NCI-H1092 treated with DMSO at 0.1 percent for 48 hours (cell line): ENCODE measurements around the gene CHP1.
"Not testable (repeated sequence)": the region's sequence is repeated elsewhere in the genome, so short reads cannot be mapped to it uniquely, and the experiment has no call there.

Experiments used
- DNase-seq: peaks from one replicate; lab custom pipeline; 2025; lab: John Stamatoyannopoulos, UW

The CHP1 gene

DNA sequence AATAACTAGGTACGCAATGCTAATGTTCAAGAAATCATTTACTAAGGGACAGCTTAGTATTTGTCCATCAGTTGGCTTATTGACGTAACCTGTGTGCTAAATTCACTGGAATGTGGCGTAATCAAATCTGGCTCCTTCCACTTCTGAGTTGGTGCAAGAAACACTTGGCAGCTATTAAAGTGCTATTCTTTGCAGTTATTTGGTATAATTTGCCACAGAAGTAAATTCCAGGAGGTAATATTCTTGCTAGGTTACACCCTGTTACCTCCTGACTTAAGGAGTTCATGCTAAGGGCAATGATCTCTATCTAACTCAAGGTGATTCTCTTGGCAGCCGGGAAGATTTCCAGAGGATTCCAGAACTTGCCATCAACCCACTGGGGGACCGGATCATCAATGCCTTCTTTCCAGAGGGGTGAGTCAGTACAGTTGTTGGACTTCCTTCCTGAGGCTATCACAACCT, 25.5 kb downstream of the CHP1 start:
- no peak for DNase-seq

DNA sequence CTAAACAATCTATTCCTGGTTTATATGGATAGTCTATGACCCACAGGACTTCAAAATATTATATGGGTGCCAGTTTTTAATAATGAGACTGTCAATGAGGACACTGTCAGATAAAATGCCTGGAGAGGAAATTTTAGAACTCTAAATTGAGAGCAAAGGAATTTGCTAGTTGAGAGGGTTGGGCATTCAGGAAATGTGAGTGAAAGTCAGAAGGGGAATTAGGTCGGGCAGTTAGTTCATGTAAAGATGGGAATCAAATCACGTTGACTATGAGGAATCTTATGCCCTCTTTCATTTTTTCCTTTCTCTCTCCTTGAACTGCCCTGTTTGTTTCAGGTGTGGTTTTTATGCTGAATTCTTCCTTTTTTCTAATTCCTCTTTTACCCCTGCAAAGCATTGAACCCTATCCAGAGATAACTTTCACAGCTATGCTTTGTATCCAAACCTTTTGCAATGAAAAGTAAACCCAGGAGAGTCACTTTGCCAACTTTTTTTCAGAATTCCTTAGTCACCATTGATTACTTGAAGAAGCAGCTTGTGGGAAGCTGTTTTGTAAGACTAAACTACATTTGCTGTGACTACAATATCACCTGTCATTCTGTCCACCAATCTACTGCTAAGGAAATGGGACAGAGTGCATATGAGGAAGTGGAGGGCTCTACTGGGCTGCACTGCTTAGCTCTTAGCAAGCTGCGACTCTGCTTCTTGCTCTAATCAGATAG, 27.8 kb downstream of the CHP1 start:
- DNase-seq: no peak

DNA sequence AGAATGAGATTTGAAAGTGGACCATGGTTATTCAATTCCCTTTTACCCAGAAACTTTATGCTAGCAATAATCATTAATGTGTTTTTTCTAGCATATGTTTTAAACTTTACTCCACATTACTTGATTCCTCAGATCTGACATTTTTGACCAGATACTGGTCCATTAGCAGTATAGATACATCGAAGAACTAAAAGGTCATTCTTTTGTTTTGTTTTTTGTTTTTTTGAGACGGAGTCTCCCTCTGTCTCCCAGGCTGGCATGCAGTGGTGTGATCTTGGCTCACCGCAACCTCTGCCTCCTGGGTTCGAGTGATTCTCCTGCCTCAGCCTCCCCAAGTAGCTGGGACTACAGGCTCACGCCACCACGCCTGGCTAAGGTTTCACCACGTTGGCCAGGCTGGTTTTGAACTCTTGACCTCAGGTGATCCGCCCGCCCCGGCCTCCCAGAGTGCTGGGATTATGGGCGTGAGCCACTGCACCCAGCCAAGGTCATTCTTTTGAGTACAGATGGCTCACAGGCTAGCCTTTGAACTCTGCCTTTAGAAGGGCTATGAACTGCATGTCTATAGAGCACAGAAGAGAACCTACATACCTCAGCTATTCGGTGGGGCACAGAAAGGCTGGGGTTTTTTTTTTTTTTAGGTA, 28.6 kb downstream of the CHP1 start:
- DNase-seq: no peak

DNA sequence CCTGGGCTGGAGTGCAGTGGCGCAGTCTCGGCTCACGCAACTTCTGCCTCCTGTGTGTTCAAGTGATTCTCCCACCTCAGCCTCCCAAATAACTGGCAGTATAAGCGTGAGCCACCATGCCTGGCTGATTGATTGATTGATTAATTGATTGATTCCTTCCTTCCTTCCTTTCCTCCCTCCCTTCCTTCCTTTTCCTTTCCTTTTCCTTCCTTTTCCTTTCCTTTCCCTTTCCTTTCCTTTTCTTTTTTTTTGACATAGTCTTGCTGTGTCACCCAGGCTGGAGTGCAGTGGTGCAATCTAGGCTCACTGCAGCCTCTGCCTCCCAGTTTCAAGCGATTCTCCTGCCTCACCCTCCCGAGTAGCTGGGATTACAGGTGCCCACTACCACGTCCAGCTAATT, 29.9 kb downstream of the CHP1 start:
- not testable (repeated sequence) for DNase-seq

DNA sequence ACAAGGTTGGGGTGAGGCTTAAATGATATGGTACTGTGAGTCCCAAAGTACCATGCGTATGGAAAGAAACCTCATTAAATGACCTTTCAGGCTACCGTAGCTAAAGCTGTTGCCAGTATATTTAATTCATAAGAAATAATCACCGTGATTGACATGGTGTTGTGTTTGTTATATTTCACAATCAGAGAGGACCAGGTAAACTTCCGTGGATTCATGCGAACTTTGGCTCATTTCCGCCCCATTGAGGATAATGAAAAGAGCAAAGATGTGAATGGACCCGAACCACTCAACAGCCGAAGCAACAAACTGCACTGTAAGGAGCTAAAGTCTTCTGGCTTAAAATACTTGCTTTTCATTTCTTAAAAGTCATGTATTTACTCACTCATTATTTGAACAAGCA, 31.5 kb downstream of the CHP1 start:
- no peak for DNase-seq

DNA sequence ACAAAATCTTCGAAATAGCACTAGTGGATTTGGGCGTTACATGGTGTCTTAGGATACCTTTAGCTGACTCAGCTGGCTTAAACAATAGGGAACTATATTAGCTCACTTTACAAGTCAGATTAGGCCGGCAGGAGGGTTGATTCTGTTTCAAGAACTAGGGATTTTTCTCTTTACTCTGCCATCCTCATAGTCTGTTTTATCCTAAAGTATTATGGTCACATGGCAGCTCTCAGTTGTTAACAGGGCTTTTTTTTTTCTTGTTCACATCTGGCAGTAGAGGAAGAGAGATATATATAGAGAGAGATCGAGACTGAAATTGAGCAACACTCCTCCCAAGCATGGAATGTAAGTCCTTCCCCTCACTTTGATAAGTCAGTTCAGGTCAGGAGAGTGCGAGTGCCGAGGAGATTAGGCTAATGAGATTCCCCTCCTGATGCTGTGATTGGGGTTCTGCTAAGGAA, 32.9 kb downstream of the CHP1 start:
- no peak for DNase-seq

DNA sequence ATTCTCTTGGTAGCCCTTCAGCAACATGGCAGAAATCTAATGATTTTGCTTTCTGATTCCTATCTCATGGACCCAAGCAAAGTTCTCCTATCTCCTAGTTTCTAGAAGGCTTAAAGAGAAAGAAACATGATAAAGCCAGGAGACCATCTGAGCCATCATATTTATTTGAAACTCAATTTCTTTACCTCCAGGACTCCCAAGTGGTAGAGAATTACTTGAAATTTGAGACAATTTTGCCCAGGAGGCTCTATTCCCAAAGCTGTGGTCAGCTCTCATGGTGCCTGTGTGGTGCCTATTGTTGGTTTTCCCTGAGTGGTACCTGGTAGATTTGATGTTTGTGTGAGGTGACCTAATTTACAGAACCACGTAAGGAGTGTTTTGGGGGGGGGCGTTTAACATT, 38.8 kb downstream of the CHP1 start:
- no peak for DNase-seq

DNA sequence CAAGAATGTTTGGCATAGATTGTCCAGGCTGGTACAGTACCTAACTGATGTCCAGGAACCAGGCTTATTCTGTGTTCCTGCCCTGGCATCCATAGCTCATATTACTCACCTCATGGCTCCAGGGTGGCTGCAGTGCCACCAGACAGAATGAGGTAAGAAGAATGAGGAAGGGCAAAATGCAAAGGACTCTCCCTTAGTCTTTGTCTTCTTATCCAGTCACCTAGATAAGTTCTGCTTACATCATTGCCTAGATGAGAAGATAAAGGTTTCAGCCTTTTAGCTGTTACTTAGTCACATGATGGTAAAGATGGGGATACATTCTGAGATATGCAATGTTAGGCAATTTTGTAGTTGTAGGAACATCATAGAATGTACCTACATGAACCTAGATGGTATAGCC, 45.8 kb downstream of the CHP1 start:
- DNase-seq: no peak

DNA sequence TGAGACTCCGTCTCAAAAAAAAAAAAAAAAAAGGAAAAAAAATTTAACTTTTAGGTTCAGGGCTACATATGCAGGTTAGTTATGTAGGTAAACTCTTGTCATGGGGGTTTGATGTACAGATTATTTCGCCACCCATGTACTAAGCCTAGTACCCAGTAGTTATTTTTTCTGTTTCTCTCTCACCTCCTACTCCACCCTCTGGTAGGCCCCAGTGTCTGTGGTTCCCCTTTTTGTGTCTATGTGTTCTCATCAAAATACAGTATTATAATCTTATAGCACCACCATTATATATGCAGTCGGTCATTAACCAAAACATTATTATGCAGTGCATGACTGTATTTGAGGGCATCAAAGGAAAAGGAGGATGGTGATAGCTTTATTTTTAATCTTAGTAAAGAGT, 47.3 kb downstream of the CHP1 start:
- DNase-seq: no peak

DNA sequence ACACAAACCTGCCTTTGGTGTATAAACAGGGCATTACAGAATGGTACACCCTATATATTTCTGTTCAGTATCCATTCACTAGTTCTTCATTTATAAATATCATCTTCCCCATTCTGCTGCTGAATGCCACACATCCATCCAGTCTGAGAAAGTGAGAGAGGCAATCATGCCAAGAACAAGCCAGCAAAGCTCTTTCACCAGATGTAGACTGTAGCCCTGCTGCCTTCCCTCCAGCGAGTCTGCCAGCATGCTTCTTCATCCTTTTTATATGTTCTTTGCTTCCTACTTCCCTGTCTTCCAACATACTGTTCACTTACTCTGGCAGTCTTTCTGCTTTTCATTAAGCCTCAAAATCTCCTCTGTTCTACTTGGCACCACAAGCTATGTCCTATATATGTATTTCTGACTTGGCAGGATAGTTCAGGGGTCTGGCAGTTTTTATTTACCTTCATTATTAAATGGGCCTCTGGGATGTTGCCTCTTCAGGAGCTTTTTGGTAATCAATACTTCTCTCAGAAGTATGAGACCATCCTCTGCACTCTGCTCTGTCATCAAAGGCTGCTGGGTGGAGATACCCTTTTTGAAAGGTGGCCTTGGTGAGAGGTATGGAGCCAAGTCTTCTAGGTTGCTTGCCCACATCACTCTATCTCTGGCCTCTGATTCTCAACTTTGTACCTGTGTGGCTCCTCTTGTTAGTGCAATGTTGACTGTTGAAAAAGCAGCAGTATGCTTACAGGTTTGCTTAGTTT, 48.6 kb downstream of the CHP1 start:
- no peak for DNase-seq

DNA sequence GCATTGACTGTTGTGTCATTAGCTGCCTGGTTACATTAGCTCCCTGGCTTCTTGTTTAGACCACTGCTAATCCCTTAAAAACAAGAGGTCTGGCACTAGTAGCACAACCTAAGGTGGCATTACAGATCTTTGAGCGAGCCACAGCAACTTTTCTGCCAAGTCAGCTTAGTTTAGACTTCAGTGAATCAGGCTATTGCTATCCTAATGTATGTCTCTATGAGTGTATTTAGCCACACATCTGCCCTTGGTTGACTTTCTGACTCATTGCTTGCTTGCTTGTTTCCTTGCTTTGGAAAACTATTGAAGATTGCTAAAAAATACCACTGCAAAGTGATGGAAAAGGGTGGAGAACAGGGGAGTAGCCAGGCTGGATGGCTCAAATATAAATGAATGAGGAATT, 50.2 kb downstream of the CHP1 start:
- DNase-seq: no peak

DNA sequence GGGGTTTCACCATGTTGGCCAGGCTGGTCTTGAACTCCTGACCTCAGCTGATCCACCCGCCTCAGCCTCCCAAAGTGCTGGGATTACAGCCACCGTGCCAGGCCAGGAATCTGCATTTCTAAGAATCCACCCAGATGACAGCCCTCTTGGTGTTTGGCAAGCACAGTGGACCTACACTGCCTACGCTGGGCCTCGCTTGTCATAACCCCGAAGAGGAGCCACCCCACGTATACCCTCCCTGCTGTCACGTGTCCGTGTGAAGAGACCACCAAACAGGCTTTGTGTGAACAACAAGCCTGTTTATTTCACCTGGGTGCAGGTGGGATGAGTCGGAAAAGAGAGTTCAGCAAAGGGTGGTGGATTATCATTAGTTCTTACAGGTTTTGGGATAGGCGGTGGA, 51.4 kb downstream of the CHP1 start:
- not testable (repeated sequence) for DNase-seq

DNA sequence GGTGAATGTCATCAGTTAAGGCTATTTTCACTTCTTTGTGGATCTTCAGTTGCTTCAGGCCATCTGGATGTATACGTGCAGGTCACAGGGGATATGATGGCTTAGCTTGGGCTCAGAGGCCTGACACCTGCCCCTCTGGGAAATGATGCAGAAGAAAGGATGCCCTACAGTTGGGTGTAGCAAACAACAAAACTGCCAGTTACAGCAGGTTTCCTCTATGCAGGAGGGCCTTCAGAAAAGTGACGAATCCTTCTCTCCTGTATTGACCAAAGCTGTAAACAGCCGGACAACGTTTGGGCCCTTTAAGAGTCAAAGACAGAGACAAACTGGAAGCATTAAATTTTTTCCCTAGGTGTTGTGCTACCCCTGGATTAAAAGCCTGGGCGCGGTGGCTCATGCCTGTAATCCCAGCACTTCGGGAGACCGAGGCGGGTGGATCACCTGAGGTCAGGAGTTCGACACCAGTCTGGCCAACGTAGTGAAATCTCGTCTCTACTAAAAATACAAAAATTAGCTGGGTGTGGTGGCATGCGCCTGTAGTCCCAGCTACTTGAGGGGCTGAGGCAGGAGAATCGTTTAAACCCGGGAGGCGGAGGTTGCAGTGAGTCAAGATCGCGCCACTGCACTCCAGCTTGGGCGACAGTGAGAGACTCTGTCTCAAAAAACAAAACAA, 52.0 kb downstream of the CHP1 start:
- not testable (repeated sequence) for DNase-seq

DNA sequence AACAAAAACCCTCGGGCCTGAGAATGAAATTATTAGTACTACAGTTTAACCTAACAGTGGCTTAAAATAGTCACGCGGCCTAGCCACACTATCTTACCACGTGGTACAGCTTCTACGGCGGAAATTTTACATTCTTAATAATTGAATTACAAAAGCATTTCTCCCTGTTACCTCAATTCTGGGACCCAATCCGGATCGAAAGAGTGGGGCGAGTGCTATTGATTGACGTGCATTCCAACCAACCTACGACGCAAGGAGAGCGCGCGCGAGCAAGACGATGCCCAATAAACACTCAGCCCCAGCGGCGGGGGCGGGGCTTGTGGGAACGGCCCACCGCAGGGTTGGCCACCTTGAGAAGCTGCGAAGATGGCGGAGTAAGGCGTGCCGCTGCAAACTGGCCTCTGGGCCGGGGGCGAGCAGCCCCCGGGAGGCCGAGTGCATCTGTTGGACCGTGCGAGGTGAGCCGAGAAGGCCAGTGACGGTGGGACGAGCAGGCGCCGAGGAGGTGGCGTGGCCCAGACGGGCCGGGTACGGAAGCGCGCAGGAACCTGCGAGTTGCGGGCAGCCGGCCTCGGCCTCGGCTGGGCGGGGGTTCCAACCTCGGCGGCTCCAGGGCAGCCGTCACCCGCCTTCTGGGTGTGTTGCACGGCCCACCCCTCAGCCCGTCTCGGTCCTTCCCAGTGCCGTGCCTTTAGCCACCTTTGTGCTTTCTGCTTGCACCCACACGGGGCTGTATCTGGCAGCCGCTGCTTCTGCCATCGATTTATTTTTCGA, 52.8 kb downstream of the CHP1 start:
- DNase-seq: peak; percentile 96

DNA sequence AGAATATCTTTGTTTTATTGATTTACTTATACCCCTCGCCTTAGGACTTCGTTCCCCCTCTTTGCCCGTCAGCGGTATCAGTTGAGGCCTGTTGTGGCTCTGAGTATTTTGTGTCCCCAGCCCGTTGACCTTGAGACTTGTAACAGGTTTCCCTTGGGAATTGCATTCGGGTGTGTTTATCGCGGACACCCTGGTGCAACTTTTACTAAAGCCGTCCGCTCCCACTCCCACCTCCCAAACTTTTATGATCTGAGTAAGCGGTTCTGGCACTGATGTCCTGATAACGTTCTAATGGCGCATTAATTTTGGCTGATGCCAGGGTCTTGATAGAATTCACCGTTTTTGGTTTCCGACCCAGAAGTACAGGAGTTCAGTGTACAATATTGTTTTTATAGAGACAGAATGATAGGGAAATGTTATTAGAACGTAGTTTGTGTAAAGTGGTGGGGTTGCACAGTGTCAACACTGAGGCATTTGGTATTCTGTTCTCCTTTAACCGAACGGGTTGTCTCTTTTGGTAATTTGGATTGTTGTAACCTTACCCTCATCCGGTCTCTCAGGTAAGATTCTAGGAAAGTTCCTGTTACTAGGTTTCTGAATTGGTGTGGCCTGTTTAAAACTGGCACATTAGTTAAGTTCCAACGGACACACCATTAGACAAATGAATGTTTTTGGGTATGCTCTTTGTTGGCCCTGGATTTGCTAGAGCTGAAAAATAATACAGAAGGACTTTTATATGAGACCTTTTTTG, 53.5 kb downstream of the CHP1 start:
- peak; percentile 17 for DNase-seq

DNA sequence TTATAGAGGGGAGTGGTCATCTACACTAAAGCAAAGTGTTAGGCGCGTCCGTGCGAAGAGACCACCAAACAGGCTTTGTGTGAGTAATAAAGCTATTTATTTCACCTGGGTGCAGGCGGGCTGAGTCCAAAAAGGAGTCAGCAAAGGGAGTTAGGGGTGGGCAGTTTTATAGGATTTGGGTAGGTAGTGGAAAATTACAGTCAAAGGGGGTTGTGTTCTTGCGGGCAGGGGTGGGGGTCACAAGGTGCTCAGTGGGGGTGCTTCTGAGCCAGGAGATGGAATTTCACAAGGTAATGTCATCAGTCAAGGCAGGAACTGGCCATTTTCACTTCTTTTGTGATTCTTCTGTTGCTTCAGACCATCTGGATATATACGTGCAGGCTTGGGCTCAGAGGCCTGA, 54.2 kb downstream of the CHP1 start:
- DNase-seq: no peak

DNA sequence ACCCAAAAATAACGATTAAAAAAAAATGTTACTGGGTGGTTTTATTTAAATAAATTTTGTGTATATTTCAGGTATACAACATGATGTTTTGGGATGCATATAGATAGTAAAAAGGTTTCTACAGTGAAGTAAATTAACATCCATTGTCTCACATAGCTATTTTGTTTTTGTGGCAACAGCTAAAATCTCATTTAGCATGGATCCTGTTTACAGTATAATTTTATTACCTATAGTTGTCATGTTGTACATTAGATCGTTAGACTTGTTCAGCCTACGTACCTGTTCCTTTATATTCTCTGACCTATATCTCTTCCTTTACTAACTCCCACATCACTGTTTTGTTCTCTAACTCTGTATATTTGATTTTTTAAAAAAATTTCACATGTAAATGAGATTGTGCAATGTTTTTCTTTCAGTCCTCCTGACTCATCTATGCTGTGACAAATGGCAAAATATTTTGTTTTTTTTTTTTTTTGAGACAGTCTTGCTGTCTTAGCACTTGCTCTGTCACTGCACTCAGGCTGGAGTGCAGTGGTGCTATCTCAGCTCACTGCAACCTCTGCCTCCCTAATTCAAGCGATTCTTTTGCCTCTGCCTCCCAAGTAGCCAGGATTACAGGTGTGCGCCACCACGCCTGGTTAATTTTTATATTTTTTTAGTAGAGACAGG, 55.7 kb downstream of the CHP1 start:
- DNase-seq: no peak

DNA sequence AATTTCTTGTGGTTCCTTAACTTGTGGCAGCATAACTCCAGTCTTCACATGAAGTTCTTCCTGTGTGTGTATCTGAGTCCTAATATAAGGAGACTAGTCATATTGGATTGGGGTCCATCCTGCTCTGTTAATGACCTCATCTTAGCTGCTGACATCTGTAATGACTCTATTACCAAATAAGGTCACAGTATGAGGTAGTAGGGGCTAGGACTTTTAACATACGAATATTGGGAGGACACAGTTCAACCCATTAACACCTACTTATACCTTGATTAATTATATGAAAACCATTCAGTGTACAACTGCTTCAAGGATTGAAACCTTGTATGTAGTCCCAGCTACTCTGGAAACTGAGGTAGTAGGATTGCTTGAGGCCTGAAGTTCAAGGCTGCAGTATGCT, 57.4 kb downstream of the CHP1 start:
- DNase-seq: no peak

DNA sequence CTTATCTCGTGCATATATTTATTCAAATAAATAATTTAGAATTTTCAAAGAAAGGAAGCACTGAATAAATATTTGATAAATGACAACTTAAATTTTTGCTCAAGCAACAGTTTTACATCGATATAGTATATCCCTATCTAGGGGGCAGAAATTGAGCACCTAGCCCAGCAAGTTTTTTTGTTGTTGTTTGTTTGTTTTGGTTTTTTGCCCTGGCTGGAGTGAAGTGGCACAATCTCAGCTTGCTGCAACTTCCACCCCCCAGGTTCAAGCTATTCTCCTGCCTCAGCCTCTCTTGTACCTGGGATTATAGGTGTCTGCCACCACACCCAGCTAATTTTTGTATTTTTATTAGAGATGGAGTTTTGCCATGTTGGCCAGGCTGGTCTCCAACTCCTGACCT, 58.9 kb downstream of the CHP1 start:
- no peak for DNase-seq

DNA sequence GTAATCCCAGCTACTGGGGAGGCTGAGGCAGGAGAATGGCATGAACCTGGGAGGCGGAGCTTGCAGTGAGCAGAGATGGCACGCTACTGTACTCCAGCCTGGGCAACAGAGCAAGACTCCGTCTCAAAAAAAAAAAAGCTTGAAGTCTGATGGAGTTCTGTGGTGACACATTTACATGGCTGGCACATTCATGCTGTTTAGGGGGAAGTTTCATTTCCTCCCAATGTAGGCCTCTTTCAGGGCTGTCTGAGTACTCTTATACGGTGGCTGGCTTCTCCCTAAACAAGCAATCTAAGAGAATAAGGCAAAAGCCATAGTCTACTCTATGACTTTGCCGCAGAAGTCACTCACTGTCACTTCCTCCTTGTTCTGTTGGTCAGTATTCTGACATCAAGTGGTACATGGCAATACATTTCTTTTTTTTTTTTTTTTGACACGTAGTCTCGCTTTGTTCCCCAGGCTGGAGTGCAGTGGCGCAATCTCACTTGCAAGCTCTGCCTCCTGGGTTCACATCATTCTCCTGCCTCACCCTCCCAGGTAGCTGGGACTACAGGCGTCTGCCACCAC, 60.1 kb downstream of the CHP1 start:
- DNase-seq: no peak
